ENCODE measurements around the gene DGKQ. TPM values are rescaled to one million over a fixed set of nuclear protein-coding genes. Genes with fewer than 3 reads are reported as not detected.

Gene DGKQ
- total RNA-seq, 1 experiment from 2014 or later, result 12.4 TPM

GRCh38 chr4:917992-918391, 55.4 kb downstream of the DGKQ start:
- no peak overlapping the region for H3K23ac ChIP-seq (ENCODE audit: insufficient read length, low read depth, low read length)
- H2BK20ac ChIP-seq (ENCODE audit: low read depth, low read length, poor library complexity, severe bottlenecking), result no peak overlapping the region
- peaks cover 17% of the 10 kb centered on the region; the same call in 1 of the 2 replicates for H3K79me2 ChIP-seq (ENCODE audit: insufficient read depth, low read length)
- H3K4me1 Mint-ChIP-seq, result no peaks in the 10 kb centered on the region; a peak in 1 of 4 replicates
- H3K4me1 ChIP-seq (ENCODE audit: insufficient read depth, low read length), result no peaks in the 10 kb centered on the region
- no peak overlapping the region for H3K18ac ChIP-seq (ENCODE audit: insufficient read length, low read depth, low read length)
- H3K79me1 ChIP-seq (ENCODE audit: insufficient read depth, low read depth, low read length, poor library complexity, severe bottlenecking), result peaks cover 9% of the 10 kb centered on the region
- H2AFZ ChIP-seq (ENCODE audit: low read length), result no peak overlapping the region
- no peak overlapping the region for H2BK5ac ChIP-seq (ENCODE audit: insufficient read length, low read length)
- H4K5ac ChIP-seq (ENCODE audit: insufficient read length, low read depth, low read length), result no peak overlapping the region
- TF ChIP-seq CTCF (conservative IDR thresholded peaks at IDR 0.05), result no peak
- H3K27ac ChIP-seq (ENCODE audit: insufficient read length, low read depth, low read length), result no peak overlapping the region
- H2AK5ac ChIP-seq (ENCODE audit: insufficient read length, low read length), result no peak overlapping the region
- no peak overlapping the region for H2BK12ac ChIP-seq (ENCODE audit: insufficient read length, low read depth, low read length)
- no peak overlapping the region for H3K14ac ChIP-seq (ENCODE audit: insufficient read depth, low read length)
- no peak overlapping the region for H3T11ph ChIP-seq (ENCODE audit: low read length)
- no peaks in the 10 kb centered on the region for H3K27me3 ChIP-seq (ENCODE audit: insufficient read depth, low read length)
- no peaks in the 10 kb centered on the region for H3K9me3 ChIP-seq (ENCODE audit: control insufficient read depth, low read depth, low read length)
- no peaks in the 10 kb centered on the region for H3K27me3 Mint-ChIP-seq (ENCODE audit: low read depth)
- H3K56ac ChIP-seq (ENCODE audit: insufficient read length, low read depth, low read length), result no peak overlapping the region
- no peak for DNase-seq
- H3K9me3 Mint-ChIP-seq, result no peaks in the 10 kb centered on the region
- no peak overlapping the region for H3K4ac ChIP-seq (ENCODE audit: low read depth, low read length)
- peaks cover 0 to 2% (median 0%) of the 10 kb centered on the region in 3 experiments; a peak in 2 of 7 replicates for H3K36me3 Mint-ChIP-seq (ENCODE audit: insufficient read depth in 1 of 3, low read depth in 3 of 3)
- WGBS (ENCODE audit: extremely low coverage, insufficient read length, low lambda C conversion rate), result no CpG with 5 or more reads among the region's 2 CpGs
- H3K4me2 ChIP-seq (ENCODE audit: insufficient read depth, insufficient read length, low read length), result no peak overlapping the region
- H2BK120ac ChIP-seq (ENCODE audit: low read depth, low read length, poor library complexity, severe bottlenecking), result no peak overlapping the region
- H3K9ac ChIP-seq (ENCODE audit: extremely low read depth, insufficient read length, low read length), result no peak overlapping the region
- H2BK15ac ChIP-seq (ENCODE audit: low read depth, low read length), result no peak overlapping the region
- H4K20me1 ChIP-seq (ENCODE audit: control insufficient read depth, insufficient read depth, insufficient read length), result no peaks in the 10 kb centered on the region
- no peak overlapping the region for H3K4me3 Mint-ChIP-seq
- H3K23me2 ChIP-seq (ENCODE audit: insufficient read length, low read depth, low read length, poor library complexity, severe bottlenecking), result no peaks in the 10 kb centered on the region
- H4K8ac ChIP-seq (replicated peaks; ENCODE audit: insufficient read length, low read depth, low read length), result no peak overlapping the region
- no peak overlapping the region for H4K91ac ChIP-seq (ENCODE audit: insufficient read length, low read depth, low read length)
- no peak overlapping the region for H3K27ac Mint-ChIP-seq

Data from H9 (cell line).